H1 (cell line): ENCODE measurements around the gene LY6G6D. TPM values are rescaled to one million over a fixed set of nuclear protein-coding genes. Genes with fewer than 3 reads are reported as not detected.

Source experiments
- BACH1 ChIP-seq: IDR thresholded peaks from 2 replicates; pipeline ENCODE4 v1.6.1; 2012; ENCODE audit warnings: low read length, improper control_type of control experiment
- BRCA1 ChIP-seq: IDR thresholded peaks from 2 replicates; pipeline ENCODE4 v1.6.1; 2012; ENCODE audit warnings: low read depth, low read length, improper control_type of control experiment
- CBX8 ChIP-seq: fragments of 300-800, 300-1000 bp; sonication (generic); IDR thresholded peaks from 2 replicates; pipeline ENCODE4 v1.7.1; 2016; ENCODE audit warnings: low read depth, low read length, borderline replicate concordance
- EZH2 ChIP-seq: fragments of 200-600 bp; sonication (generic); IDR thresholded peaks from 2 replicates; pipeline ENCODE4 v1.7.1; 2012; ENCODE audit warnings: low read depth, mild to moderate bottlenecking, moderate library complexity, low read length, inconsistent platforms; ENCODE audit not compliant: severe bottlenecking
- JUND ChIP-seq: IDR thresholded peaks from 2 replicates; pipeline ENCODE4 v1.6.1; 2011; ENCODE audit warnings: mild to moderate bottlenecking, improper control_type of control experiment, low read length
- SP4 ChIP-seq: IDR thresholded peaks from 2 replicates; pipeline ENCODE4 v1.6.1; 2012; ENCODE audit warnings: low read length, inconsistent platforms
- SUZ12 ChIP-seq: fragments of 200-600 bp; sonication (generic); IDR thresholded peaks from 2 replicates; pipeline ENCODE4 v1.6.1; 2012; ENCODE audit warnings: mild to moderate bottlenecking, inconsistent platforms, low read length, moderate library complexity, mixed read lengths
- TAF7 ChIP-seq: optimal IDR thresholded peaks from 2 replicates; pipeline ENCODE3; 2011; ENCODE audit warnings: low read depth, mild to moderate bottlenecking, inconsistent platforms, low read length, moderate library complexity, borderline replicate concordance
- TBP ChIP-seq: IDR thresholded peaks from 2 replicates; pipeline ENCODE4 v1.6.1; 2011; ENCODE audit warnings: low read depth, low read length, improper control_type of control experiment
- USF2 ChIP-seq: IDR thresholded peaks from 2 replicates; pipeline ENCODE4 v1.6.1; 2011; ENCODE audit warnings: low read length, improper control_type of control experiment
- polyA plus RNA-seq, 7 experiments: library from polyadenylated mRNA; depleted of rRNA in 3 of 7; stranded (reverse) in 5 of 7; unstranded in 2 of 7; fragments of >200 nt in 5 of 7; fragments of 200-250 nt in 2 of 7; gene quantifications; 1 replicate in 5 of 7; 2 replicates in 1 of 7; 4 replicates in 1 of 7; pipeline versions ENCODE4 v1.2.1 to v1.2.3, GENCODE V29; 2011 to 2013; ENCODE audit warnings: missing spikeins in 2 of 7, mixed read lengths in 2 of 7
- total RNA-seq: library from RNA; stranded (reverse); fragmentation: NEBNext Ultra II Directional; extraction: Animal tissue kit (Norgen Biotek cat#: 25700); gene quantifications from 2 replicates; pipeline ENCODE4 v1.2.1, GENCODE V29; 2021

LY6G6D gene
- total and polyA plus RNA-seq, 2 of the 8 experiments (the other 6 are each of a cell fraction or from before 2014, with no cell fraction given) = 1.8 TPM; not detected in 1

GRCh38 chr6:31705931-31706330 lies 9.2 kb upstream of the LY6G6D start (continued):
- TF ChIP-seq SUZ12 (no peak), JUND (no peak), TBP (no peak), TAF7 (no peak), SP4 (no peak), BACH1 (no peak), EZH2 (no peak), BRCA1 (no peak), CBX8 (no peak), USF2 (no peak)
- TF ChIP-seq, all 59 proteins: peak for 0
